Transverse colon (tissue), 4 donors: ENCODE measurements around the gene SRPK2.

Experiments used
- POLR2AphosphoS5 ChIP-seq, 3 donors: sonication (generic); formaldehyde crosslinking; IDR thresholded peaks; one replicate each; pipeline ENCODE4 v1.6.1; 2016; ENCODE audit warnings: antibody characterized with exemption in 3 of 3
- TF ChIP-seq, protein P1 (sequence below), 5 experiments: fragments of 200-600 bp in 3 of 5; fragments of 450-650 bp in 2 of 5; sonication (generic) in 3 of 5; IDR thresholded peaks; 1 replicate in 2 of 5; 2 replicates in 3 of 5; pipeline ENCODE4 v1.5.1; 2016 to 2017; ENCODE audit warnings: antibody characterized with exemption in 5 of 5, inconsistent platforms in 3 of 5, mild to moderate bottlenecking in 2 of 5, moderate library complexity in 1 of 5

DNA sequence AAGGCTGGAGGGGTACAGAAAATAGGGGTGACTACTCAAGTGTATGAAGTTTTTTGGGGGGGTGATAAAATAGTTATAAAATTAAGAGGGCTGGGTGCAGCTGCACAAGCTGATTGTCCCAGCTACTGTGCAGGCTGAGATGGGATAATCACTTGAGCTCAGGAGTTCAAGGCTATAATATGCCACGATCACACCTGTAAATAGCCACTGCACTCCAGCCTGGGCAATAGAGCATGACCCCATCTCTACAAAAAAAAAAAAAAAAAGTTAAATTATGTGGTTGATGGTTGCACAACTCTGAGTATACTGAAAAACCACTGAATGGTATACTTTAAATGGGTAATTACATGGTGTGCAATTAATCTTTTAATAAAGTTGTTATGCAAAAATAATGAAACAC lies 172.9 kb downstream of the SRPK2 start:
- no peak for TF ChIP-seq POLR2AphosphoS5 (IDR thresholded peaks at IDR 0.05)
- TF ChIP-seq, protein P1, sequence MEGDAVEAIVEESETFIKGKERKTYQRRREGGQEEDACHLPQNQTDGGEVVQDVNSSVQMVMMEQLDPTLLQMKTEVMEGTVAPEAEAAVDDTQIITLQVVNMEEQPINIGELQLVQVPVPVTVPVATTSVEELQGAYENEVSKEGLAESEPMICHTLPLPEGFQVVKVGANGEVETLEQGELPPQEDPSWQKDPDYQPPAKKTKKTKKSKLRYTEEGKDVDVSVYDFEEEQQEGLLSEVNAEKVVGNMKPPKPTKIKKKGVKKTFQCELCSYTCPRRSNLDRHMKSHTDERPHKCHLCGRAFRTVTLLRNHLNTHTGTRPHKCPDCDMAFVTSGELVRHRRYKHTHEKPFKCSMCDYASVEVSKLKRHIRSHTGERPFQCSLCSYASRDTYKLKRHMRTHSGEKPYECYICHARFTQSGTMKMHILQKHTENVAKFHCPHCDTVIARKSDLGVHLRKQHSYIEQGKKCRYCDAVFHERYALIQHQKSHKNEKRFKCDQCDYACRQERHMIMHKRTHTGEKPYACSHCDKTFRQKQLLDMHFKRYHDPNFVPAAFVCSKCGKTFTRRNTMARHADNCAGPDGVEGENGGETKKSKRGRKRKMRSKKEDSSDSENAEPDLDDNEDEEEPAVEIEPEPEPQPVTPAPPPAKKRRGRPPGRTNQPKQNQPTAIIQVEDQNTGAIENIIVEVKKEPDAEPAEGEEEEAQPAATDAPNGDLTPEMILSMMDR (IDR thresholded peaks at IDR 0.05) = no peak
